Measurements from ENCODE around the gene AMH. TPM values are rescaled to one million over a fixed set of nuclear protein-coding genes. Genes with fewer than 3 reads are reported as not detected.

Gene AMH
- total RNA-seq, 1 experiment from 2014 or later = 42.8 TPM

DNA sequence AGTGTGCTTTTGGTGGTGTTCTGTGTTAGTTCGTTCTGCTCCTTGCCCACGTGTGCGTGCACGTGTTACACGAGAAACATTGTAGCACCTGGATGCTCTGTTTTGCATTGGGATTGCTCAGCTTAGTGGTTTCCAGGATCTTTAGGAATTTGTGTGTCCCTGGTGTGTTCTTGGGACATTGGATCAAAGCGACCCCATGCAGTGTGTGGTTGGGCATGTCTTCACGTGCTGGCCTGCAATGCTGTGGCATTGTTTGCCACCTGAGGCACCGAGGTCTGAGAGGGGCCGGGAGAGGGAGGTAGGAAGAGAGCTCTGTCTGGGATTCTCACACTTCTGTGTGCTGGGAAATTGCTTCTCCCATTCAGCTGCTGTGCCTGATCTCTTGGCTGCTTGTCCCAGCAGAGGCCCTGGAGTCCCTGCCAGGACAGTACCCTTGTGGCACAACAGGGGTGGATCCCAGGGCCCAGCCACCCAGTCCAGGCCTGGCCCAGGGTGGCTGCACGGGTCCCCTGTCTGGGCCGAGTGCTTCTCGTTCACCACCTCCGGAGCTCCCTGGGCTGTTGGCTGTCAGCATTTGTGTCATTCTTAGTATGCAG, 24.3 kb upstream of the AMH start:
- Histone ChIP-seq H3K4me2 (ENCODE audit: low read length) (no peak overlapping the region), H3K36me3 (ENCODE audit: control insufficient read depth in 1 of 2, insufficient read depth in 2 of 2, low read length in 2 of 2) (peaks cover 10 to 39% of the 10 kb centered on the region in 2 experiments; a peak in 3 of 4 replicates), H3K9me2 (ENCODE audit: insufficient read depth) (no peaks in the 10 kb centered on the region), H3K4me3 (replicated peaks in 1 of 2; ENCODE audit: low read depth in 1 of 2, low read length in 2 of 2) (no peak overlapping the region), H3K4me1 (ENCODE audit: control insufficient read depth in 1 of 2, insufficient read depth in 2 of 2, low read length in 2 of 2) (no peaks in the 10 kb centered on the region), H4K20me1 (ENCODE audit: insufficient read depth) (no peaks in the 10 kb centered on the region), H3K27ac (ENCODE audit: low read depth, low read length) (no peak overlapping the region), H3K9ac (ENCODE audit: low read length) (no peak overlapping the region), H3K27me3 (ENCODE audit: insufficient read depth, low read length) (no peaks in the 10 kb centered on the region), H2AFZ (ENCODE audit: low read depth, low read length, poor library complexity, severe bottlenecking) (no peak overlapping the region), H3K9me3 (ENCODE audit: control insufficient read depth in 1 of 2, insufficient read depth in 1 of 2, low read depth in 1 of 2, low read length in 2 of 2) (no peaks in the 10 kb centered on the region), H3K79me2 (ENCODE audit: insufficient read depth, low read length) (no peaks in the 10 kb centered on the region)
- no peak for DNase-seq (ENCODE audit: low read depth, low spot score)
- no peak for ATAC-seq
- CTCF ChIA-PET = no interaction called here
- RAD21 ChIA-PET (ENCODE audit: low non-redundant PET in 1 of 2, low total read pairs in 2 of 2, uncharacterized antibody in 2 of 2, unreplicated experiment in 2 of 2) = no interaction called here
- POLR2A ChIA-PET = no interaction called here
- TF ChIP-seq POLR2AphosphoS5 (IDR thresholded peaks at IDR 0.05; ENCODE audit: low read depth, low read length) = no peak
- TF ChIP-seq ZNF274 (IDR thresholded peaks at IDR 0.05; ENCODE audit: low read depth, low read length) = no peak
- BruUV-seq (replicated peaks) = no TSS peak
- intact Hi-C loops (cut with micrococcal nuclease) = no loop called here

DNA sequence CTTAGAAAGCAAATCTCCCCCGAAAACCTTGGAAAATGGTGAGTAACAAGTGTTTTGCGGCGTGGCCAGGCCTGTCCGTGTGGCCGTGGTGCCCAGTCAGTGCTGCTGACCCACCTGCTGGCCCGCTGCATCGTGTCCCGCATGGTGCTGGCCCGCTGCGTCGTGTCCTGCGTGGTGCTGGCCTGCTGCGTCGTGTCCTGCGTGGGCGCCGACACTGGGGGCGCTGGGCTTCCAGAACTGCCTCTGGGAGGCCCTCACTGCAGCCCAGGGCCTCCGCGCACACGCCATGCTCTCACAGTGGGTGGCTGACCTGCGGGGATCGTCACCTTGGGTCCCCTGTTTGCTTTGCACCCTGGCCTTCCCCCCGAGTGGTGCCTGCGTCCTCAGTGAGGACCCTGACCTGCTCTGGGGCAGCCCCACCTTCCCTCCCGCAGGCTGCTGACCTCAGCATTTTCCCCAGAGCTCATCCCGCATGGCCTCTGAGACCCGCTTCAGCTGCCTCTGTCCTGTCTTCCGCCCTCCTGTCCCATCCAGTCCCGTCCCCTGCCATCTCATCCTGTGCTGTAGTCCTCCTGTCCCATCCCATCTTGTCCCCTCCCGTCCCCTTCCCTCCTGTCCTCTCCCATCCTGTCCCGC, 23.6 kb upstream of the AMH start:
- no peak for ATAC-seq
- no peak overlapping the region for H3K9ac ChIP-seq (ENCODE audit: low read length)
- H3K27ac ChIP-seq (ENCODE audit: low read depth, low read length) = no peak overlapping the region
- H3K27me3 ChIP-seq (ENCODE audit: insufficient read depth, low read length) = no peaks in the 10 kb centered on the region
- CTCF ChIA-PET = no interaction called here
- H3K9me3 ChIP-seq (ENCODE audit: control insufficient read depth in 1 of 2, insufficient read depth in 1 of 2, low read depth in 1 of 2, low read length in 2 of 2) = no peaks in the 10 kb centered on the region
- no peaks in the 10 kb centered on the region for H3K9me2 ChIP-seq (ENCODE audit: insufficient read depth)
- no peaks in the 10 kb centered on the region for H3K4me1 ChIP-seq (ENCODE audit: control insufficient read depth in 1 of 2, insufficient read depth in 2 of 2, low read length in 2 of 2)
- H2AFZ ChIP-seq (ENCODE audit: low read depth, low read length, poor library complexity, severe bottlenecking) = no peak overlapping the region
- no peaks in the 10 kb centered on the region for H3K79me2 ChIP-seq (ENCODE audit: insufficient read depth, low read length)
- POLR2A ChIA-PET = no interaction called here
- TF ChIP-seq SP1 (IDR thresholded peaks at IDR 0.05; ENCODE audit: low read depth) = no peak
- no peak for TF ChIP-seq EZH2phosphoT487 (IDR thresholded peaks at IDR 0.05; ENCODE audit: borderline replicate concordance)
- no peak for TF ChIP-seq REST (IDR thresholded peaks at IDR 0.05; ENCODE audit: low read depth)
- no peak for TF ChIP-seq CBX3 (IDR thresholded peaks at IDR 0.05; ENCODE audit: low read depth)
- no peak for TF ChIP-seq POLR2AphosphoS5 (IDR thresholded peaks at IDR 0.05; ENCODE audit: low read depth, low read length)
- TF ChIP-seq TCF7L2 (IDR thresholded peaks at IDR 0.05; ENCODE audit: borderline replicate concordance, extremely low read depth, insufficient read depth, insufficient read length) = no peak
- no peak for TF ChIP-seq RAD21 (IDR thresholded peaks at IDR 0.05; ENCODE audit: low read depth)
- BruUV-seq (replicated peaks) = no TSS peak
- intact Hi-C loops (cut with micrococcal nuclease) = no loop called here
- RAD21 ChIA-PET (ENCODE audit: low non-redundant PET in 1 of 2, low total read pairs in 2 of 2, uncharacterized antibody in 2 of 2, unreplicated experiment in 2 of 2) = no interaction called here
- H3K4me3 ChIP-seq (replicated peaks in 1 of 2; ENCODE audit: low read depth in 1 of 2, low read length in 2 of 2) = no peak overlapping the region
- H3K36me3 ChIP-seq (ENCODE audit: control insufficient read depth in 1 of 2, insufficient read depth in 2 of 2, low read length in 2 of 2) = peaks cover 11 to 32% of the 10 kb centered on the region in 2 experiments; a peak in 3 of 4 replicates
- H3K4me2 ChIP-seq (ENCODE audit: low read length) = no peak overlapping the region
- no peaks in the 10 kb centered on the region for H4K20me1 ChIP-seq (ENCODE audit: insufficient read depth)
- no peak for DNase-seq (ENCODE audit: low read depth, low spot score)

Data from HCT116 (cell line).